Loucy (cell line): ENCODE results near the gene PXN.
"Not testable (repeated sequence)": the region's sequence is repeated elsewhere in the genome, so short reads cannot be mapped to it uniquely, and the experiment has no call there.

Source experiments
- H2AFZ ChIP-seq: fragments of 200-600 bp; sonication (generic); 2 replicates; pipeline ENCODE4 v1.6.0; 2016; ENCODE audit warnings: antibody characterized with exemption, mild to moderate bottlenecking, low read length, moderate library complexity
- H3F3A ChIP-seq: fragments of 200-600 bp; 2 replicates; pipeline ENCODE4 v1.6.0; 2016; ENCODE audit warnings: antibody characterized with exemption, low read depth, mild to moderate bottlenecking
- H3K27me3 ChIP-seq: fragments of 200-600 bp; sonication (generic); 2 replicates; pipeline ENCODE4 v1.6.1; 2014; ENCODE audit warnings: low read length, mild to moderate bottlenecking; ENCODE audit not compliant: insufficient read depth, poor library complexity, severe bottlenecking
- H3K36me3 ChIP-seq: fragments of 200-600 bp; sonication (generic); 2 replicates; pipeline ENCODE4 v1.6.1; 2016; ENCODE audit warnings: low read length; ENCODE audit not compliant: insufficient read depth
- H3K4me1 ChIP-seq: fragments of 200-600 bp; sonication (generic); 2 replicates; pipeline ENCODE4 v1.5.1; 2014; ENCODE audit warnings: low read length, mild to moderate bottlenecking; ENCODE audit not compliant: insufficient read depth, poor library complexity, severe bottlenecking
- H3K4me2 ChIP-seq: fragments of 200-600 bp; sonication (generic); 2 replicates; pipeline ENCODE4 v1.6.0; 2014; ENCODE audit warnings: antibody characterized with exemption, low read length, low read depth, mild to moderate bottlenecking; ENCODE audit not compliant: poor library complexity, severe bottlenecking
- H3K4me3 ChIP-seq: fragments of 200-600 bp; sonication (generic); 2 replicates; pipeline ENCODE4 v1.5.1; 2014; ENCODE audit warnings: low read length, mild to moderate bottlenecking, mixed read lengths; ENCODE audit not compliant: poor library complexity, severe bottlenecking
- H3K79me2 ChIP-seq: fragments of 200-600 bp; sonication (generic); 2 replicates; pipeline ENCODE4 v1.6.1; 2014; ENCODE audit warnings: low read length; ENCODE audit not compliant: insufficient read depth
- H3K9ac ChIP-seq: fragments of 200-600 bp; sonication (generic); 2 replicates; pipeline ENCODE4 v1.6.0; 2014; ENCODE audit warnings: mild to moderate bottlenecking, low read depth, low read length, moderate library complexity; ENCODE audit not compliant: poor library complexity, severe bottlenecking
- H3K9me2 ChIP-seq: fragments of 200-600 bp; sonication (generic); replicated peaks from 2 replicates; pipeline ENCODE4 v1.6.1; 2016; ENCODE audit warnings: low read depth, low read length, mixed read lengths
- H3K9me3 ChIP-seq: fragments of 200-600 bp; sonication (generic); 2 replicates; pipeline ENCODE4 v1.6.1; 2014; ENCODE audit warnings: mild to moderate bottlenecking, antibody characterized with exemption, low read length, low read depth; ENCODE audit not compliant: insufficient read depth
- H4K20me1 ChIP-seq: fragments of 200-600 bp; sonication (generic); 2 replicates; pipeline ENCODE4 v1.6.0; 2014; ENCODE audit warnings: antibody characterized with exemption, low read length, mild to moderate bottlenecking; ENCODE audit not compliant: insufficient read depth, poor library complexity, severe bottlenecking
- CTCF ChIP-seq: fragments of 200-600 bp; sonication (generic); conservative IDR thresholded peaks from 2 replicates; pipeline ENCODE4 v1.5.1; 2014; ENCODE audit warnings: mild to moderate bottlenecking, antibody characterized with exemption, low read length
- EZH2phosphoT487 ChIP-seq: fragments of 200-600 bp; IDR thresholded peaks from 2 replicates; pipeline ENCODE4 v1.6.1; 2018; ENCODE audit warnings: antibody characterized with exemption, mild to moderate bottlenecking, moderate library complexity, borderline replicate concordance

PXN gene

GRCh38 chr12:120194534-120195395, 70.8 kb downstream of the PXN start, which contains the start of gene GCN1:
Gene GCN1, minus strand, starts transcription at chr12:120194715. Its CDS starts 18 bp downstream, at chr12:120194697.
- Histone ChIP-seq H3K9me3 (no peaks in the 10 kb centered on the region), H3F3A (peaks cover 3% of the 10 kb centered on the region; the same call in 1 of the 2 replicates), H3K27me3 (no peaks in the 10 kb centered on the region), H3K4me2 (peak within 1 kb of the TSS; percentile 94), H4K20me1 (peaks cover 55% of the 10 kb centered on the region), H3K36me3 (peaks cover 44% of the 10 kb centered on the region; the same call in 1 of the 2 replicates), H3K4me3 (peak within 1 kb of the TSS; percentile 88), H2AFZ (peak within 1 kb of the TSS; percentile 87), H3K4me1 (peaks cover 33% of the 10 kb centered on the region), H3K9me2 (no peaks in the 10 kb centered on the region), H3K9ac (peak within 1 kb of the TSS; percentile 87), H3K79me2 (peaks cover 90% of the 10 kb centered on the region)
- TF ChIP-seq EZH2phosphoT487 (no peak), CTCF (no peak)

GRCh38 chr12:120194226-120194533, 71.3 kb downstream of the PXN start:
- H3F3A ChIP-seq = peaks cover 3% of the 10 kb centered on the region; the same call in 1 of the 2 replicates
- H2AFZ ChIP-seq = peak overlapping the region; percentile 87
- peaks cover 42% of the 10 kb centered on the region; the same call in 1 of the 2 replicates for H3K36me3 ChIP-seq
- H3K9ac ChIP-seq = peak overlapping the region; percentile 87
- peaks cover 27% of the 10 kb centered on the region for H3K4me1 ChIP-seq
- TF ChIP-seq EZH2phosphoT487 (no peak), CTCF (no peak)
- no peaks in the 10 kb centered on the region for H3K9me3 ChIP-seq
- no peaks in the 10 kb centered on the region for H3K9me2 ChIP-seq
- H4K20me1 ChIP-seq = peaks cover 49% of the 10 kb centered on the region
- peak overlapping the region; percentile 94 for H3K4me2 ChIP-seq
- H3K27me3 ChIP-seq = no peaks in the 10 kb centered on the region
- peak overlapping the region; percentile 88 for H3K4me3 ChIP-seq
- H3K79me2 ChIP-seq = peaks cover 84% of the 10 kb centered on the region

DNA sequence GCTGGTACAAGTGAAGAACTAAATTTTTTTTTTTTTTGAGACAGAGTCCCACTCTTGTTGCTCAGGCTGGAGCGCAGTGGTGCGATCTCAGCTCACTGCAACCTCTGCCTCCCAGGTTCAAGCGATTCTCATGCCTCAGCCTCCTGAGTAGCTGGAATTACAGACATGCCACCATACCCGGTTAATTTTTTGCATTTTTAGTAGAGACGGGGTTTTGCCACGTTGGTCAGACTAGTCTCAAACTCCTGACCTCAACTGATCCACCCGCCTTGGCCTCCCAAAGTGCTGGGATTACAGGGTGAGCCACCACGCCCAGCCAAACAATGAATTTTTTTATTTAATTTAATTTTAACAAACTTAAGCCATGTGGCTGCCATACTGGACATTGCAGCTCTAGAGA, 72.2 kb downstream of the PXN start:
- not testable (repeated sequence) for H3K27me3 ChIP-seq, H3K9me3 ChIP-seq, H2AFZ ChIP-seq, H3F3A ChIP-seq, H3K9me2 ChIP-seq
- peak overlapping the region; percentile 88 for H3K4me3 ChIP-seq
- H4K20me1 ChIP-seq = peaks cover 40% of the 10 kb centered on the region
- H3K9ac ChIP-seq = peak overlapping the region; percentile 87
- H3K4me2 ChIP-seq = peak overlapping the region; percentile 94
- H3K4me1 ChIP-seq = peaks cover 25% of the 10 kb centered on the region
- H3K79me2 ChIP-seq = peaks cover 75% of the 10 kb centered on the region
- peaks cover 40% of the 10 kb centered on the region; the same call in 1 of the 2 replicates for H3K36me3 ChIP-seq
